Activated T-helper 9 cell treated with anti-CD3 and anti-CD28 coated beads, Interleukin-2, amount 50 U/mL, for 16 hours (primary cell): ENCODE data around the gene ATP2A3.

Source experiments
- DNase-seq: peaks from one replicate; pipeline ENCODE4 v3.0.0-alpha.2; 2020; ENCODE audit warnings: low read depth

ATP2A3 gene

GRCh38 chr17:3964203-3965117 is at the start of gene ATP2A3:
Gene ATP2A3, minus strand, starts transcription at chr17:3964437. Its CDS starts 146 bp downstream, at chr17:3964291.
- DNase-seq: peak; percentile 64

- no peak for DNase-seq
Measured at GRCh38 chr17:4010754-4011153, 46.5 kb upstream of the ATP2A3 start.

- DNase-seq: no peak
Measured at GRCh38 chr17:4009186-4009785, 45.0 kb upstream of the ATP2A3 start.

GRCh38 chr17:4008441-4009185 is 44.4 kb upstream of the ATP2A3 start:
- no peak for DNase-seq

- no peak for DNase-seq
Measured at GRCh38 chr17:4008082-4008435, 43.8 kb upstream of the ATP2A3 start.

GRCh38 chr17:4007346-4008081 is 43.3 kb upstream of the ATP2A3 start:
- DNase-seq: no peak

GRCh38 chr17:4006745-4007211 is 42.5 kb upstream of the ATP2A3 start:
- DNase-seq: no peak

GRCh38 chr17:4006165-4006589 is 41.9 kb upstream of the ATP2A3 start:
- DNase-seq: no peak

GRCh38 chr17:4005296-4006164 is 41.3 kb upstream of the ATP2A3 start:
- DNase-seq: no peak

- peak; percentile 36 for DNase-seq
Measured at GRCh38 chr17:4004517-4005295, 40.5 kb upstream of the ATP2A3 start.

GRCh38 chr17:4003501-4004421 is 39.5 kb upstream of the ATP2A3 start:
- no peak for DNase-seq

- DNase-seq: no peak
Measured at GRCh38 chr17:4003131-4003500, 38.9 kb upstream of the ATP2A3 start.

- no peak for DNase-seq
Measured at GRCh38 chr17:4001048-4001590, 36.9 kb upstream of the ATP2A3 start.

- DNase-seq: no peak
Measured at GRCh38 chr17:3998436-3998835, 34.2 kb upstream of the ATP2A3 start.

- DNase-seq: no peak
Measured at GRCh38 chr17:3995067-3995466, 30.8 kb upstream of the ATP2A3 start.

GRCh38 chr17:3994221-3994576 is 30.0 kb upstream of the ATP2A3 start:
- no peak for DNase-seq

GRCh38 chr17:3993493-3994220 is 29.4 kb upstream of the ATP2A3 start:
- DNase-seq: no peak

GRCh38 chr17:3992370-3992769 is 28.1 kb upstream of the ATP2A3 start:
- DNase-seq: no peak
